ENCODE measurements around the gene OR2V1.
A peak's percentile ranks its signal among the peaks of the same experiment; 100 is the strongest.
"Not testable (repeated sequence)": the region's sequence is repeated elsewhere in the genome, so short reads cannot be mapped to it uniquely, and the experiment has no call there.

Gene OR2V1

DNA sequence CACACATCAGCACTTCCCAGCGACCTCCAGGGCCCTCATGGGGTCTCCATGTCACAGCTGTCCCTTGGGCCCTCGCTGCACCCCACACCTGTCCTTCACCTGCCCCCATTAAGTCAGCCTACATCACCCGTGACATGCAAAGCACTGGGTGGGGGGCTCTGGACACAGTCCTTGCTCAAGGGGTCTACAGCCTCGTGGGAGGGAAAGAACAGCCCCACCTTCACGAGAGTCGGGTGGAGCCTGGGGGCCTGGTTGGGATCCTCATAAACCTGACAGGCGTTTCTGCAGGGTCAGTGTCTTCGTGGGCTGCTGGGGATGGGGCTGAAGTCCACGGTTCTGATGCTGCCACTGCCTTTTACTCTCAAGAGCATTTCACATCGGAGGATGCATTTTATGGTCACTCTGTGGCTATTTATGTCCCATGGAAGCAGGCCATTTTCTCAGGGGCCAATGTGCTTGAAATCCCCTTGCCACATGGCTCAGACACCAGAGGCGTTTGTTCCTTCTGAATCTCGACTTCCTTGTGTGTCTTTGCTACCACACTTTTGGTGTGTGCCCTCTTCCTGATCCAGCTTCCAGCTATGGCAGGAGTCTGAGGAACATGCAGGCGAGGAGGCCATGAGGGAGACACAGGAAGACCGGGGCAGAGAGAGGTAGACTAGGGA, at the start of gene OR2V1:
TSS of gene OR2V1 (minus strand) at position 338 of the 665 bp plus-strand sequence. CDS start 5,865 bp downstream, outside the sequence.
- DNase-seq: no peak

DNA sequence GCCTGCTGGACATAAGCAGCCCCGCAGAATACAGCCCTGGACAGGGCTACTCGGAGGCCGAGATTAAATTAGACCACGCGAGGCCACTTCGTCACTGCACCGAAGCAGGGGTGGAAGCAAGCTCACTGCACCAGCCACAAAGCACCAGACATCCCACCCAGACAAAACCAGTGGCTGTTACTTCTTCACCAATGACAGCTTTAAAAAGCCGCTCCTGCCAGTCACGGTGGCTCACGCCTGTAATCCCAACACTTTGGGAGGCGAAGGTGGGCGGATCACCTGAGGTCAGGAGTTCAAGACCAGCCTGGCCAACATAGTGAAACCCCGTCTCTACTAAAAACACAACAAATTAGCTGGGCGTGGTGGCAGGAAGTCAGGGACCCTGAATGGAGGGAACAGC, 46.6 kb upstream of the OR2V1 start:
- DNase-seq: not testable (repeated sequence)

- no peak for DNase-seq
Observed at GRCh38 chr5:181176254-181176952, 45.4 kb upstream of the OR2V1 start.

DNA sequence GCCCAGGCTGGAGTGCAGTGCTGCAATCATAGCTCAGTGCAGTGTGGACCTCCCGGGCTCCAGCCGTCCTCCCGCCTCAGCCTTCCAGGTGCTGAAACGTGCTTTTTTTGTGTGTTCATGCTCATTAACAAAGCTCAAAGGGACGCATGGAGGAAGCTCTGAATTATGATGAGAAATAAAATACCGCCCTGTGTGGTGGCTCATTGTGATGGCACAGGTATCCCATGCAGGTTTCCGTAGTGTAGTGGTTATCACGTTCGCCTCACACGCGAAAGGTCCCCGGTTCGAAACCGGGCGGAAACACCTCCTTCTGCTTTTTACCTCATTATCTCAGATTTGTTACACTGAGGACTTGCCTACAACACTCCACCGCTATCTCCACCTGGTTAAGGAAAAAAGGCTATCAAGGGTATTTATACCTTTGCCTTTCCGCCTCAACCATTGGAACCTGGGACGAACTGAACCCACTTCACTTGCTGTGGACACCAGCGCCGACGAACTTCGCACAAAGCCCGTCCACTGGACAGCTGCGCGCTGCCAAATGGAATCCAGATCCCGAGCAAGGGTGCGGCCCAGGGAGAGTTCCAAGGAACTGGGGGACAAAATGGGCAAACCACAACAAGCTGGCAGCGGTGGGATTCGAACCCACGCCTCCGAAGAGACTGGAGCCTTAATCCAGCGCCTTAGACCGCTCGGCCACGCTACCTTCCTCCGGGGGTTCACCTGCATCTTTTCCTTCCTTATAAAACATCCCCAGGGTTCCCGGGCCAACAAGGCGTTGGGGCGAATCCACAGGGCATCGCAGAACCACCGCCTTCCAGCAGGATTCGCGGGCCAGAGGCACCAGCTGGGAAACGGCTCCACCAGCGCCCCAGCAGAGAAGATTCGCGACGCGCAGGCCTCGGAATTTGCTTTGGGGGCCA, 42.7 kb upstream of the OR2V1 start:
- no peak for DNase-seq

DNA sequence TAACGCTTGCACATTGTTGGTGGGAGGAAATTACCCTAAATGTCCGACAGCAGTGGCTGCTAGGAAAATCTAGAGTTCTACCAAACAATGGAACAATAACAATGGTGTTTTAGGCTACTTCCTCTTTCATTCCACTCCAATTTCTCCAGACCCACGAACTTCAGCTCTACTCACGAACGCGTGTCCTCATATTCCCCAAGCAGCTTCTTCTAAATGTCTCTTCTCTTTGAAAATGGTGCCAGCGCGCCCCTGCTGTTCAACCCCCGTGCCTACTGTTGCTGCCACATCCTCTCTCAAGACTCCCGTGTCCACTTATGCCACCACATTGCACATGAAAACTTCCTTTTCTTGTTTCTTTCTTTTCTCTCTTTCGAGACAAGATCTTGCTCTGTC, 42.1 kb upstream of the OR2V1 start:
- no peak for DNase-seq

- no peak for DNase-seq
Observed at GRCh38 chr5:181171782-181172181, 40.8 kb upstream of the OR2V1 start.

DNA sequence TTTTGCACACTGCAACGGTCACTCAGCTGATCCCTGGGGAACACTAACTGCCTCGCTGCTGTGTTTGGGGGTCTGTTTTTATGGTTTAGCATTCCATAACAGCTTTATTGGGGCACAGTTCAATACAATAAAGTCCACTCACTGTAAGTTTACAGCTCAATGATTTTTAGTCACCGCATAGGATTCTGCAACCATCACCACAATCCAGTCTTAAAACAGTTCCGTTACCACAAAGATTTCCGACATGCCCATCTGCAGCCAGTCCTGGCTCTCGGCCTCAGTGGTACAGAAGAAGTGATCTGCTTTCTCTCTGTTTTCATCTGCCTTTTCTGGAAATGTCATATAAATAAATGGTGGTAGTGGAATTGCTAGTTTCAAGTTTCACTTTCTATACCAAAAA, 40.0 kb upstream of the OR2V1 start:
- DNase-seq: no peak

GRCh38 chr5:181170237-181170825, 39.4 kb upstream of the OR2V1 start:
- no peak for DNase-seq

GRCh38 chr5:181169459-181170236, 38.7 kb upstream of the OR2V1 start:
- DNase-seq: not testable (repeated sequence)

DNA sequence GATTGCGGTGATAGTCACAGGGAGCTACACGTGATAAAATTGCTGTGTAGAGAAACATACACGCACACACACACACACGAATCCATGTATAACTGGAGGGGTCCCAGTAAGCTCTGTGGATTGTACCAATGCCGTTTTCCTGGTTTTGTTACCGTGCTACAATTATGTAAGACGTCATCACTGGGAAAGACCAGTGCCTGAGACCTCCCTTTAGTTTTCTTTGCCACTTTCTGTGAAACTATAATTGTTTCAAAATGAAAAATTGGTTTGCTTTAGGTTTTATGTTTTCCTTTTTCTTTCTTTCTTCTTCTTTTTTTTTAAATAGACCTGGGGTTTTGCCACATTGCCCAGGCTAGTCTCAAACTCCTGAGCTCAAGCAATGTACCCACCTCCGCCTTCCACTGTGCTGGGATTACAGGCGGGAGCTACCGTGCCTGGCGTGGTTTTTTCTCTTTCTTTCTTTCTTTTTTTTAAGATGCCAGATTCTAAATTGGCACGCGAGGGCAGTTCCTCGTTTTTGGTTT, 37.7 kb upstream of the OR2V1 start:
- DNase-seq: no peak

DNA sequence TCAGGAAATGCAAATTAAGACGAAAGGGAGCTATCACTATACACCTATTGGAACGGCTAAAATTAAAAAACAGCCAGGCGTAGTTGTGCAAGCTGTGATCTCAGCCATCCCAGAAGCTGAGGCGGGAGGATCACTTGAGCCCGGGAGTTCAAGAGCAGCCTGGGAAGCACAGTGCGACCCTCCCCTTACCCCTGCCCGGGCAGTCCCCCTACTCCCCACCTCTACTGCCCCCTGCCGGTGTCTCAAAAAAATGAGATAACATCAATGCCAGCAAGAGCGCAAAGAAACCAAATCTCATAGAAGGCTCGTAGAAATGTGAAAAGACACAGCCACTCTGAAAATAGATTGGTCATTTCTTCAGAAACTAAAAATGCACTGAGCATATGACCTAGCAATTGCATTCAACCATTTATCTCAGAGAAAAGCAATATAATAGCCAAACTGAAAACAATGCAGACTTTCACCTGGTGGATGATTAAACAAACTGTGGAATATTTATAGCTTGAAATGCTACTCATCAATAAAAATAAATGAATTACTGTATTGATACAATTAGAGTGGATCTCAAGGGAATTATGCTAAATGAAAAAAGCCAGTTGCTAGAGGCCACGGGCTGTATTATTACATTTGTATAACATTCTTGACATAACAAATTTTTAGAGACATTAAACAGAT, 37.0 kb upstream of the OR2V1 start:
- peak; percentile 49 for DNase-seq

DNA sequence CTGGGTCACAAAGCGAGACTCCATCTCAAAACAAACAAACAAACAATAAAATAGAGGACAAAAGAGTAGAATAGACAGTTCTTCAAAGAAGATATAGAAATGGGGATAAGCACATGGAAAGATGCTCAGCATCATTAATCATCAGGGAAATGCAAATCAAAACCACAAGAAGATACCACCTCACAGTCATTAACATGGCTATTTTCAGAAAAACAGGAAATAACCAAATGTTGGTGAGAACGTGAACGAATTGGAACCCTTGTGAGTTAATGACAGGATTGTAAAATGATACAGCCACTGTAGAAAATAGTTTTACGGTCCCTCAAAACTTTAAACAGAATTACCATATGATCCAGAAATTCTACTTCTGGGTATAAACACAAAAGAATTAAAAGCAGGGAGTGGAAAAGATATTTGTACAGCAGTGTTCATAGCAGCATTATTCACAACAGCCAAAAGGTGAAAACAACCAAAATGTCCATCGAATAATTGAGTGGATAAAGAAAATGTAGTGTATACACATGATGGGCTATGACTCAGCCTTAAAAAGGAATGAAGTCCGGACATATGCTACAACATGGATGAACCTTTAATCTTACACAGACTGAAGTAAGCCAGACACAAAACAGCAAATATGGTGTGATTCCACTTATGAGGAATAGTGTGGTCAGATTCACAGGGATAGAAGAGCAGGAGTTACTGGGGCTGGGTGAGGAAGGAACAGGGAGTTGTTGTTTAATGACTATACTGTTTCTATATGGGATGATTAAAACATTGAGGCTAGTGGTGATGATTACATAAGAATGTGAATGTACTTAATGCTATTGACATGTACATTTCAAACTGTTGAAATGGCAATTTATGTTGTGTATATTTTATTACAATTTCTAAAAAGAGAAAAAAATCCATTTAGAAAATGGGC, 36.1 kb upstream of the OR2V1 start:
- no peak for DNase-seq

GRCh38 chr5:181164076-181164952, 33.3 kb upstream of the OR2V1 start:
- DNase-seq: no peak

DNA sequence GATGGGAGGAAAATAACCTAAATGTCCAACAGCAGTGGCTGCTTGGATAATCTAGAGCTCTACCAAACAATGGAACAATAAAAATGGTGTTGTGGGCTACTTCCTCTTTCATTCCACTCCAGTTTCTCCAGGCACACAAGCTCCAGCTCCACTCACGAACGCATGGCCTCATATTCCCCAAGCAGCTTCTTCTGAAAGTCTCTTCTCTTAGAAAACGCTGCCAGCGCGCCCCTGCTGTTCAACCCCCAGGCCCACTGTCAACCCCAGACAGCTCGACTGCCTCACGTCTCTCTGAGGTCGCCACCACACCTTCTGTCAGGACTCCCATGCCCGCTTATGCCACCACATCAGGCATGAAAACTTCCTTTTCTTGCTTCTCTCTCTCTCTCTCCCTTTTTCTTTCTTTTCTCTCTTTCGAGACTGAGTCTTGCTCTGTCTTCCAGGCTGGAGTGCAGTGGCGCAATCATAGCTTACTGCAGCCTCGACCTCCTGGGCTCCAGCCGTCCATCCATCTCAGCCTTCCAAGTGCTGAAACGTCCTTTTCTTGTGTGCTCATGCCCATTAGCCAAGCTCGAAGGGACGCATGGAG, 32.6 kb upstream of the OR2V1 start:
- no peak for DNase-seq

DNA sequence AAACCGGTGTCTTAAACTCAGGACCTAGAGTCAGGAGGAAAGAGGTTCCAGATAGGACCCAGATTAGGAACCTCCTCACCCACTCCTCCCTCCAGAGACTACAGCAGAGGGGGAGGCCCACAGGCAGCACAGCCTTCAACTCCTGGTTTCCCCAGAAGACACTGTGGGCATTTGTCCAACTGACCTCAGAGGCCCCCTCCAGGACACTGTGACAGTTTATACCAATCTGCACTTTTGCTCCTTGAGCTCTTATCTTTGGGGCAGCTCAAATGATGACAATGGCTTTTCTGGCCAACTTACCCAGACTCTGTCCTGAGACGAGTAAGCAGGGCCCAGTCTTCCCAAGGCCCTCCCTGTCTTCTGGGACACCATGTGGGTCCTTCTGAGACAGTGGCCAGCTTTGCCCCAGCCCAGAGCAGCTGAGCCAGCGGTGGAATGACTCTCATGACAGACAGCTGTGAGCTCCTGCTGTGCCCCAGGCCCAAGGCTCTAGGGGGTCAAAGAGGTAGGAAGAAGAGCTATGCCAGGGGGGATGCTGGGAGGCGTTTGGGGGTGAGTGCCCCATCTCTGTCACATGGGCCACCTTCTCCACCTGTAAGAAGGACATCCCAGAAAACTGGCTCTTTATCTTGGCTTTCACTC, 30.7 kb upstream of the OR2V1 start:
- no peak for DNase-seq

GRCh38 chr5:181160755-181161533, 30.0 kb upstream of the OR2V1 start:
- DNase-seq: not testable (repeated sequence)

- no peak for DNase-seq
Observed at GRCh38 chr5:181160152-181160754, 29.3 kb upstream of the OR2V1 start.
